GM06990 (cell line): ENCODE data around the gene UBE2E1.

ENCODE experiments used
- DNase-seq: peaks from one replicate; pipeline ENCODE4 v3.0.0-alpha.2; 2011; ENCODE audit not compliant: insufficient read length; ENCODE audit errors: extremely low read depth
- H3K27me3 ChIP-seq: replicated peaks from 2 replicates; pipeline ENCODE4 v1.6.0; 2011; ENCODE audit warnings: low read length; ENCODE audit not compliant: control insufficient read depth, insufficient read depth
- H3K36me3 ChIP-seq: 2 replicates; pipeline ENCODE4 v1.5.1; 2011; ENCODE audit warnings: low read length; ENCODE audit not compliant: control insufficient read depth, insufficient read depth
- H3K4me3 ChIP-seq: replicated peaks from 2 replicates; pipeline ENCODE4 v1.5.1; 2011; ENCODE audit warnings: low read depth, mild to moderate bottlenecking, control low read depth, low read length
- CTCF ChIP-seq: IDR thresholded peaks from 2 replicates; pipeline ENCODE4 v1.5.1; 2011; ENCODE audit warnings: low read length, control low read depth, mild to moderate bottlenecking, inconsistent platforms; ENCODE audit not compliant: insufficient read depth, poor library complexity, severe bottlenecking

Gene UBE2E1

GRCh38 chr3:23834082-23834870 lies 28.5 kb downstream of the UBE2E1 start:
- DNase-seq = no peak
- no peaks in the 10 kb centered on the region for H3K27me3 ChIP-seq
- no peaks in the 10 kb centered on the region for H3K36me3 ChIP-seq
- H3K4me3 ChIP-seq = no peak overlapping the region
- TF ChIP-seq CTCF = peak; percentile 24

- Histone ChIP-seq H3K4me3 (no peak overlapping the region), H3K36me3 (no peaks in the 10 kb centered on the region), H3K27me3 (no peaks in the 10 kb centered on the region)
- DNase-seq = no peak
- no peak for TF ChIP-seq CTCF
These were observed 29.3 kb downstream of the UBE2E1 start for GRCh38 chr3:23835087-23835486.

GRCh38 chr3:23835802-23836201 lies 30.0 kb downstream of the UBE2E1 start:
- H3K27me3 ChIP-seq = no peaks in the 10 kb centered on the region
- TF ChIP-seq CTCF = no peak
- no peaks in the 10 kb centered on the region for H3K36me3 ChIP-seq
- H3K4me3 ChIP-seq = no peak overlapping the region
- DNase-seq = no peak

- no peak overlapping the region for H3K4me3 ChIP-seq
- no peak for DNase-seq
- TF ChIP-seq CTCF = no peak
- H3K36me3 ChIP-seq = no peaks in the 10 kb centered on the region
- no peaks in the 10 kb centered on the region for H3K27me3 ChIP-seq
These were observed 30.9 kb downstream of the UBE2E1 start for GRCh38 chr3:23836536-23837230.

GRCh38 chr3:23837286-23837685 lies 31.5 kb downstream of the UBE2E1 start:
- DNase-seq = no peak
- Histone ChIP-seq H3K4me3 (no peak overlapping the region), H3K36me3 (no peaks in the 10 kb centered on the region), H3K27me3 (no peaks in the 10 kb centered on the region)
- no peak for TF ChIP-seq CTCF
